Right lung (tissue), 5 donors: ENCODE measurements around the gene NDFIP2. TPM values are rescaled to one million over a fixed set of nuclear protein-coding genes. Genes with fewer than 3 reads are reported as not detected.
"Not testable (repeated sequence)": the region's sequence is repeated elsewhere in the genome, so short reads cannot be mapped to it uniquely, and the experiment has no call there.

ENCODE experiments used
- DNase-seq, 2 donors: peaks; one replicate each; pipeline ENCODE4 v3.0.0-alpha.2; 2013
- polyA plus RNA-seq, 5 donors: library from polyadenylated mRNA; unstranded; fragments of 120-200 nt; gene quantifications; one replicate each; pipeline versions ENCODE4 v1.2.1 to v1.2.3, GENCODE V29; 2013; ENCODE audit warnings: inconsistent platforms in 1 of 5, low replicate concordance in 1 of 5; ENCODE audit not compliant: insufficient read length in 5 of 5, insufficient read depth in 1 of 5

NDFIP2 gene
- polyA plus RNA-seq, 5 donors = 30.2 to 40.4 (median 37.4) TPM

GRCh38 chr13:79531542-79532254 lies 50.7 kb downstream of the NDFIP2 start:
- DNase-seq = no peak

- no peak for DNase-seq
These were observed 51.6 kb downstream of the NDFIP2 start for GRCh38 chr13:79532576-79532975.

GRCh38 chr13:79533781-79534400 lies 52.9 kb downstream of the NDFIP2 start:
- DNase-seq = no peak

- DNase-seq = no peak
These were observed 53.6 kb downstream of the NDFIP2 start for GRCh38 chr13:79534596-79534995.

GRCh38 chr13:79538757-79539156 lies 57.8 kb downstream of the NDFIP2 start:
- DNase-seq = no peak

GRCh38 chr13:79540504-79540903 lies 59.5 kb downstream of the NDFIP2 start:
- DNase-seq = no peak

GRCh38 chr13:79541426-79542049 lies 60.6 kb downstream of the NDFIP2 start:
- peak; percentile 24 to 62 for DNase-seq

GRCh38 chr13:79543883-79544282 lies 62.9 kb downstream of the NDFIP2 start:
- no peak for DNase-seq

GRCh38 chr13:79547211-79548195 lies 66.5 kb downstream of the NDFIP2 start:
- no peak for DNase-seq

- peak; percentile 8 to 21 for DNase-seq
These were observed 67.9 kb downstream of the NDFIP2 start for GRCh38 chr13:79548902-79549301.

- DNase-seq = no peak
These were observed 68.6 kb downstream of the NDFIP2 start for GRCh38 chr13:79549355-79550106.

GRCh38 chr13:79557666-79558065 lies 76.7 kb downstream of the NDFIP2 start:
- no peak for DNase-seq

GRCh38 chr13:79560954-79561353 lies 80.0 kb downstream of the NDFIP2 start:
- DNase-seq = no peak

GRCh38 chr13:79562557-79562956 lies 81.6 kb downstream of the NDFIP2 start:
- DNase-seq = no peak

- DNase-seq = no peak
These were observed 85.2 kb downstream of the NDFIP2 start for GRCh38 chr13:79566118-79566517.

- DNase-seq = no peak
These were observed 90.2 kb downstream of the NDFIP2 start for GRCh38 chr13:79571147-79571546.

- DNase-seq = not testable (repeated sequence)
These were observed 92.9 kb downstream of the NDFIP2 start for GRCh38 chr13:79573892-79574291.

- peak; percentile 19 to 23 for DNase-seq
These were observed 100.9 kb downstream of the NDFIP2 start for GRCh38 chr13:79581870-79582315.

- no peak for DNase-seq
These were observed 101.9 kb downstream of the NDFIP2 start for GRCh38 chr13:79582896-79583295.

- no peak for DNase-seq
These were observed 104.1 kb downstream of the NDFIP2 start for GRCh38 chr13:79585033-79585432.
